Stimulated activated naive CD4-positive, alpha-beta T cell (primary cell): Measurements from ENCODE around the gene GALR1.

Experiments
- DNase-seq, 6 experiments: peaks; one replicate each; lab custom pipeline; 2025; lab: John Stamatoyannopoulos, UW

Gene GALR1

DNA sequence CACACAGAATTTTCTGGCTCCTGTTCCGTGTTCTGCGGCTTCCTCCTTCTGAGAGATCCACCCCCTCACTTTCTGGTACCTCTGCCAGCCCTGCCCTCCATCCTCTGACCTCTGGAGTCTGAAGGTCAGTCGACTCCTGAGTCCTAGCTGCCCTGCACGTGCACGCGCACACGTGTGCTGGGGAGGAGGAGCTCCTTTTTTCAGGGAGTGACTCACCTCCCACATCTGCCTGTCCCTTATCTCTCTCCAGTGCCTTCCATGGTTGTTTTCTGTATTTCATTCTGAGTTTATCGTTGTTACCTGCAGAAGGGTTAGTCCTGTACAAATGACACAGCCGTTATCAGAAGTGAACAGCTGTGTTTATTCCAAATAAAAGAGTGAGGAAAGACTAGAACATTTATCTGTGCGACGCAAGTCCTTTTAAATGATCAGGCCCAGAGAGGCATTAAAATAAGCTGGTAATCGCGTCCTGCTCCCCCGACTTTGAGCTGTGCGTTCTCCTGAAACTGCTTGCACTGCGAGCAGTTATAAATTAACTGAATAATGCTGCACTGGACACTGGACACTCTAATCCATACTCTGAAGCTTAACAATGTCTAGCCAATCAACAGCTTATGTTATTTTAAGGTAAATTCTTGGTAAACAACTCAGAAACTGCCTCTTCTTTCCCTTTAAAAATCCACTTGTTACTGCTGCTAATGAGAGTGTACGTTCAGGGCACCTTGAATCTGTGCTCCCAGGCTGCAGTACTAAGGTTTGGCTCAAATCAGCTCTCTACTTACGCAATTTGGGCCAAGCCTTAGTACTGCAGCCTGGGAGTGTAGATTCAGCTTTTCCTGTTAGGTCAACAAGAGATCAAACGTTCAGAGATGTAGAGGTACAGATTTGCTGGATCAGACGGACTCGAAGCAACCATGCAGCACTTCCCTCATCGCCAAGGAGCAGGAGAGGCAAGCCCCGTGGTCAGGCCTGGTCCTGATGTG lies 72.5 kb downstream of the GALR1 start:
- DNase-seq, result no peak

GRCh38 chr18:77323640-77324299 lies 74.1 kb downstream of the GALR1 start:
- DNase-seq, result no peak
